ENCODE data around the gene NCAPD3. TPM values are rescaled to one million over a fixed set of nuclear protein-coding genes. Genes with fewer than 3 reads are reported as not detected.

Gene NCAPD3
- polyA plus RNA-seq, 1 donor = 20.2 TPM

GRCh38 chr11:134164490-134165370 is 59.0 kb downstream of the NCAPD3 start:
- Histone ChIP-seq H3K4me1 (ENCODE audit: control insufficient read depth, insufficient read depth, low read length) (no peaks in the 10 kb centered on the region), H3K36me3 (ENCODE audit: control insufficient read depth, insufficient read depth, low read length) (peaks cover 51% of the 10 kb centered on the region), H3K27ac (ENCODE audit: low read length) (no peak overlapping the region), H3K9me3 (ENCODE audit: control insufficient read depth, low read depth, low read length) (no peaks in the 10 kb centered on the region), H3K4me3 (ENCODE audit: low read length) (no peak overlapping the region), H3K27me3 (ENCODE audit: control insufficient read depth, insufficient read depth, low read length) (no peaks in the 10 kb centered on the region)
- no peak for DNase-seq
- WGBS (ENCODE audit: insufficient coverage, low lambda C conversion rate) = 100% methylated on average over 1 of the region's 11 CpGs

GRCh38 chr11:134159652-134160051 is 64.1 kb downstream of the NCAPD3 start:
- H3K27ac ChIP-seq (ENCODE audit: low read length) = no peak overlapping the region
- no peaks in the 10 kb centered on the region for H3K9me3 ChIP-seq (ENCODE audit: control insufficient read depth, low read depth, low read length)
- no peak for DNase-seq
- H3K4me3 ChIP-seq (ENCODE audit: low read length) = no peak overlapping the region
- H3K27me3 ChIP-seq (ENCODE audit: control insufficient read depth, insufficient read depth, low read length) = no peaks in the 10 kb centered on the region
- H3K4me1 ChIP-seq (ENCODE audit: control insufficient read depth, insufficient read depth, low read length) = no peaks in the 10 kb centered on the region
- H3K36me3 ChIP-seq (ENCODE audit: control insufficient read depth, insufficient read depth, low read length) = peaks cover 60% of the 10 kb centered on the region
- WGBS (ENCODE audit: insufficient coverage, low lambda C conversion rate) = no CpG with 5 or more reads among the region's 9 CpGs

- Histone ChIP-seq H3K4me3 (ENCODE audit: low read length) (no peak overlapping the region), H3K9me3 (ENCODE audit: control insufficient read depth, low read depth, low read length) (no peaks in the 10 kb centered on the region), H3K36me3 (ENCODE audit: control insufficient read depth, insufficient read depth, low read length) (peaks cover 70% of the 10 kb centered on the region), H3K27ac (ENCODE audit: low read length) (no peak overlapping the region), H3K4me1 (ENCODE audit: control insufficient read depth, insufficient read depth, low read length) (no peaks in the 10 kb centered on the region), H3K27me3 (ENCODE audit: control insufficient read depth, insufficient read depth, low read length) (no peaks in the 10 kb centered on the region)
- DNase-seq = no peak
- 100% methylated on average over 1 of the region's 9 CpGs for WGBS (ENCODE audit: insufficient coverage, low lambda C conversion rate)
These were observed 65.7 kb downstream of the NCAPD3 start for GRCh38 chr11:134158023-134158422.

DNA sequence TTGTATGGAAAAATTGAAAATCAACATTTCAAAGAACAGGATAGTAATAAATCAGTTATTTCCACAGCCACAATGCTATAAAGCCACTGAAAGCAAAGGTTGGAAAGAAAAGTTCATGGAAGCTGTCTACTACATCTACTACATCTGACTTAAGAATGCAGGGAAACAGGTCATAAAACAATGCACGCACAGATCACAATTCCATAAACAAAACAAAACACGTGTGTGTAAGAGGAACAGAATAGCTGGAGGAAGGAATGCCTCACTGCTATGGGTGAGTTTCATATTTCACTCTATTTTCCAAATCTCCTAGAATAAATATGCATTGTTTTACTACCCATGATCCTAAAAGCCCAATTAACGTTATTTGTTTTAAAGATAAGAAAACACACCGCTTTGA is 66.3 kb downstream of the NCAPD3 start:
- H3K36me3 ChIP-seq (ENCODE audit: control insufficient read depth, insufficient read depth, low read length) = peaks cover 74% of the 10 kb centered on the region

DNA sequence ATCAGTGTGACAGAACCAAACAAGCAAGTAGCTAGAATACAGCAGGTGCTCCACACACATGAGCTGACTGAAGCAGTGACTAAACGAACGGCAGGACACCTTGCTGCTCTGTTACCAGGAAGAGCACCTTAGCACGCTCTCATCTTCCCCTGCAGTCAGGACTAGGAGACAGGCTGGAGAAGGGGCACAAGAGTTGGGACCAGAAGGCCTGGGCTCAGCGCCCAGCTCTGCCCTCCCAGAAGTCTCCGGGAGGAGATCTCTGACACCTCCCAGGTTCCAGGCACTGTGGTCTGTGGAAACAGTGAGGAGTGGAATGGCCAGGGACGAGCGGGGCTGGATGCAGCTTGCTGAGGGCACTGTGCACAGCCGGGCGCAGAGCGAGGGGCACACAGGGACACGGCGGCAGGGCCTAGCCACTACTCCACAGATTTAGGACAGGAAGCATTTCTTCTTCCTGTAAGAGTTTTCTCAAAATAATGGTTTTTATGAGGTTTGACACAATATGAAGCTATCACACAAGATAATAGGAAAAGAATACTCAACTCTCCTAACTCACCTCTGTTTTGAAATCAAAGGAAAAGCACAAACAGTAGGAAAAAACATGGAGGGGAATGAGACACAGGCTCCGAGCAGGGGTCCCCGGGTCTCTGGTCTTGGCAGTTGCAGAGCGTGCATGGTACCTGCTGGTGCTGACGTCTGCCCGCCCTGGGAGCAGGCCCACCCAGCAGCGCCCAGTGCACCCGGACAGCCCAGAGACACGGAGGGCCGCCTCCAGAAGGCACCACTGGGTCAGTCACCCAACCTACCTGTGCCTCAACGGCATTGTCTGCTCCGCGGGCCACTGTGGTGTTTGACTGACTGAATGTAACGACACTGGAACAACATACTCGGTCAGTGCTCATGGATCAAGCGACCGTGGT is 67.6 kb downstream of the NCAPD3 start:
- H3K36me3 ChIP-seq (ENCODE audit: control insufficient read depth, insufficient read depth, low read length) = peaks cover 75% of the 10 kb centered on the region
- no peak for DNase-seq
- H3K4me3 ChIP-seq (ENCODE audit: low read length) = no peak overlapping the region
- no peak overlapping the region for H3K27ac ChIP-seq (ENCODE audit: low read length)
- no peaks in the 10 kb centered on the region for H3K4me1 ChIP-seq (ENCODE audit: control insufficient read depth, insufficient read depth, low read length)
- 100% methylated on average over 1 of the region's 28 CpGs for WGBS (ENCODE audit: insufficient coverage, low lambda C conversion rate)
- no peaks in the 10 kb centered on the region for H3K9me3 ChIP-seq (ENCODE audit: control insufficient read depth, low read depth, low read length)
- no peaks in the 10 kb centered on the region for H3K27me3 ChIP-seq (ENCODE audit: control insufficient read depth, insufficient read depth, low read length)

More for the DNA sequence above, 66.3 kb downstream of the NCAPD3 start:
- no peaks in the 10 kb centered on the region for H3K27me3 ChIP-seq (ENCODE audit: control insufficient read depth, insufficient read depth, low read length)
- no peak overlapping the region for H3K4me3 ChIP-seq (ENCODE audit: low read length)
- 53% methylated on average over 2 of the region's 4 CpGs for WGBS (ENCODE audit: insufficient coverage, low lambda C conversion rate)
- H3K9me3 ChIP-seq (ENCODE audit: control insufficient read depth, low read depth, low read length) = no peaks in the 10 kb centered on the region
- DNase-seq = no peak
- H3K4me1 ChIP-seq (ENCODE audit: control insufficient read depth, insufficient read depth, low read length) = no peaks in the 10 kb centered on the region
- no peak overlapping the region for H3K27ac ChIP-seq (ENCODE audit: low read length)

- no peak overlapping the region for H3K4me3 ChIP-seq (ENCODE audit: low read length)
- H3K27me3 ChIP-seq (ENCODE audit: control insufficient read depth, insufficient read depth, low read length) = no peaks in the 10 kb centered on the region
- no peaks in the 10 kb centered on the region for H3K9me3 ChIP-seq (ENCODE audit: control insufficient read depth, low read depth, low read length)
- no peak overlapping the region for H3K27ac ChIP-seq (ENCODE audit: low read length)
- DNase-seq = no peak
- peaks cover 78% of the 10 kb centered on the region for H3K36me3 ChIP-seq (ENCODE audit: control insufficient read depth, insufficient read depth, low read length)
- H3K4me1 ChIP-seq (ENCODE audit: control insufficient read depth, insufficient read depth, low read length) = no peaks in the 10 kb centered on the region
- WGBS (ENCODE audit: insufficient coverage, low lambda C conversion rate) = no CpG with 5 or more reads among the region's 16 CpGs
These were observed 68.3 kb downstream of the NCAPD3 start for GRCh38 chr11:134155456-134155855.

DNA sequence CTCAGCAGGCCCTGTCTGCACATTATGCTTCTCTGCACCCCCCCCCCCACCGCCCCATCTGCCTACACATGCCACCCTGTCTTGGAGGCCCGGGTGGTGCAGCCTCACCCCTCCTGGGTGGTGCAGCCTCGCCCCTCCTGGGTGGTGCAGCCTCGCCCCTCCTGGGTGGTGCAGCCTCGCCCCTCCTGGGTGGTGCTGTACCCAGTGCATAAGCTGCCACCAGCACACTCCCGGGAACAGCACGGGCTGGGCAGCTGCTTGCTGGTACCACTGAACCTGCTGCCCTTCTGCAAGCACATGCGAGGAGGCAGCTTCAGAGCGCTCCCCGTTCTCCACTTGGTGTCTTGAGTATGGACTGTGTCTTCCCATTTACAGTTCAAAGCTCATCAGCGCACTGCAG is 69.3 kb downstream of the NCAPD3 start:
- H3K9me3 ChIP-seq (ENCODE audit: control insufficient read depth, low read depth, low read length) = no peaks in the 10 kb centered on the region
- no peaks in the 10 kb centered on the region for H3K4me1 ChIP-seq (ENCODE audit: control insufficient read depth, insufficient read depth, low read length)
- peaks cover 75% of the 10 kb centered on the region for H3K36me3 ChIP-seq (ENCODE audit: control insufficient read depth, insufficient read depth, low read length)
- no peaks in the 10 kb centered on the region for H3K27me3 ChIP-seq (ENCODE audit: control insufficient read depth, insufficient read depth, low read length)
- no peak overlapping the region for H3K27ac ChIP-seq (ENCODE audit: low read length)
- DNase-seq = no peak
- H3K4me3 ChIP-seq (ENCODE audit: low read length) = no peak overlapping the region
- WGBS (ENCODE audit: insufficient coverage, low lambda C conversion rate) = no CpG with 5 or more reads among the region's 11 CpGs

GRCh38 chr11:134153147-134153905 is 70.4 kb downstream of the NCAPD3 start:
- no peak overlapping the region for H3K27ac ChIP-seq (ENCODE audit: low read length)
- peaks cover 76% of the 10 kb centered on the region for H3K36me3 ChIP-seq (ENCODE audit: control insufficient read depth, insufficient read depth, low read length)
- 94% methylated on average over 5 of the region's 30 CpGs for WGBS (ENCODE audit: insufficient coverage, low lambda C conversion rate)
- no peaks in the 10 kb centered on the region for H3K9me3 ChIP-seq (ENCODE audit: control insufficient read depth, low read depth, low read length)
- no peaks in the 10 kb centered on the region for H3K4me1 ChIP-seq (ENCODE audit: control insufficient read depth, insufficient read depth, low read length)
- no peaks in the 10 kb centered on the region for H3K27me3 ChIP-seq (ENCODE audit: control insufficient read depth, insufficient read depth, low read length)
- H3K4me3 ChIP-seq (ENCODE audit: low read length) = no peak overlapping the region
- no peak for DNase-seq

DNA sequence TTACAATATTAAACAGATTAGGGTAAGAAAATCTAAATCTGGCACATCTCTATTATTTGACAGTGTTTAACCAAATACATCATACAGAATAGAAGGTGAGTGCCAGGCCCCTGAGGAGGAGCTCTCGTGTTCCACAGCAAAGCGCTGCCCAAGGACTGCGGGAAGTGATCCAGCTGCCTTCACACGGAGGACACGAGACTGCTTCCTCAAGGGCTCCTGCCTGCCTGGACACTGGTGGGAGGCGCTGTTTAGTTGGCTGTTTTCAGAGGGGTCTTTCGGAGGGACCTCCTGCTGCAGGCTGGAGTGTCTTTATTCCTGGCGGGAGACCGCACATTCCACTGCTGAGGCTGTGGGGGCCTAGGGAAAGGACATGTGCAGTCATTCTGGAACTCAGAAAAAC is 71.1 kb downstream of the NCAPD3 start:
- H3K4me3 ChIP-seq (ENCODE audit: low read length) = no peak overlapping the region
- H3K9me3 ChIP-seq (ENCODE audit: control insufficient read depth, low read depth, low read length) = no peaks in the 10 kb centered on the region
- H3K27ac ChIP-seq (ENCODE audit: low read length) = no peak overlapping the region
- no peaks in the 10 kb centered on the region for H3K27me3 ChIP-seq (ENCODE audit: control insufficient read depth, insufficient read depth, low read length)
- H3K36me3 ChIP-seq (ENCODE audit: control insufficient read depth, insufficient read depth, low read length) = peaks cover 70% of the 10 kb centered on the region
- no CpG with 5 or more reads among the region's 9 CpGs for WGBS (ENCODE audit: insufficient coverage, low lambda C conversion rate)
- no peaks in the 10 kb centered on the region for H3K4me1 ChIP-seq (ENCODE audit: control insufficient read depth, insufficient read depth, low read length)
- no peak for DNase-seq

Measured in large intestine (tissue), 3 donors.